NT2/D1 (cell line): ENCODE results near the gene AP5Z1.
A peak's percentile ranks its signal among the peaks of the same experiment; 100 is the strongest.

Source experiments
- DNase-seq: peaks from one replicate; pipeline ENCODE4 v3.0.0-alpha.2; 2011; ENCODE audit warnings: low read depth, low spot score
- H3K27me3 ChIP-seq: 2 replicates; pipeline ENCODE4 v1.6.0; 2011; ENCODE audit warnings: mild to moderate bottlenecking; ENCODE audit not compliant: insufficient read length, insufficient read depth
- H3K36me3 ChIP-seq: 2 replicates; pipeline ENCODE4 v1.6.1; 2011; ENCODE audit warnings: mild to moderate bottlenecking, low read length, mixed read lengths; ENCODE audit not compliant: insufficient read depth, insufficient read length
- H3K4me1 ChIP-seq: 2 replicates; pipeline ENCODE4 v1.5.1; 2011; ENCODE audit not compliant: insufficient read depth, insufficient read length
- H3K4me3 ChIP-seq: 2 replicates; pipeline ENCODE4 v1.5.1; 2011; ENCODE audit warnings: low read depth; ENCODE audit not compliant: insufficient read length
- H3K9ac ChIP-seq: 2 replicates; pipeline ENCODE4 v1.6.0; 2011; ENCODE audit warnings: low read depth; ENCODE audit not compliant: insufficient read length
- H3K9me3 ChIP-seq: 2 replicates; pipeline ENCODE4 v1.5.1; 2011; ENCODE audit warnings: mild to moderate bottlenecking, low read length; ENCODE audit not compliant: insufficient read depth
- SUZ12 ChIP-seq: IDR thresholded peaks from 2 replicates; pipeline ENCODE4 v1.6.1; 2011; ENCODE audit not compliant: insufficient read length, insufficient read depth; ENCODE audit errors: extremely low read depth
- YY1 ChIP-seq: IDR thresholded peaks from 2 replicates; pipeline ENCODE4 v1.6.1; 2011; ENCODE audit not compliant: insufficient read length, insufficient read depth
- ZNF274 ChIP-seq: IDR thresholded peaks from 2 replicates; pipeline ENCODE4 v1.6.1; 2011; ENCODE audit warnings: mild to moderate bottlenecking, low read depth, low read length

AP5Z1 gene

GRCh38 chr7:4775250-4775847 lies at the start of gene AP5Z1:
Gene AP5Z1 (plus strand): TSS chr7:4775623. CDS start chr7:4775716, 93 bp downstream.
- Histone ChIP-seq H3K9me3 (no peaks in the 10 kb centered on the region), H3K27me3 (no peaks in the 10 kb centered on the region), H3K36me3 (peaks cover 36% of the 10 kb centered on the region), H3K4me3 (peak within 1 kb of the TSS; percentile 98), H3K9ac (peak within 1 kb of the TSS; percentile 94), H3K4me1 (peaks cover 7% of the 10 kb centered on the region)
- no peak for TF ChIP-seq SUZ12
- DNase-seq, result peak; percentile 97

GRCh38 chr7:4725850-4726450 lies 49.5 kb upstream of the AP5Z1 start:
- H3K36me3 ChIP-seq, result peaks cover 38% of the 10 kb centered on the region
- TF ChIP-seq YY1 (no peak), ZNF274 (no peak), SUZ12 (no peak)
- H3K9ac ChIP-seq, result peak overlapping the region; percentile 44
- H3K9me3 ChIP-seq, result no peaks in the 10 kb centered on the region
- peaks cover 17% of the 10 kb centered on the region for H3K4me1 ChIP-seq
- peaks cover 35% of the 10 kb centered on the region for H3K27me3 ChIP-seq
- no peak for DNase-seq
- no peak overlapping the region for H3K4me3 ChIP-seq

- H3K4me3 ChIP-seq, result no peak overlapping the region
- no peak for DNase-seq
- peaks cover 33% of the 10 kb centered on the region for H3K27me3 ChIP-seq
- no peaks in the 10 kb centered on the region for H3K9me3 ChIP-seq
- peaks cover 15% of the 10 kb centered on the region for H3K4me1 ChIP-seq
- H3K36me3 ChIP-seq, result peaks cover 38% of the 10 kb centered on the region
- no peak overlapping the region for H3K9ac ChIP-seq
- TF ChIP-seq YY1, result no peak
- no peak for TF ChIP-seq ZNF274
- no peak for TF ChIP-seq SUZ12
Observed at GRCh38 chr7:4726566-4726965, 48.9 kb upstream of the AP5Z1 start.

DNA sequence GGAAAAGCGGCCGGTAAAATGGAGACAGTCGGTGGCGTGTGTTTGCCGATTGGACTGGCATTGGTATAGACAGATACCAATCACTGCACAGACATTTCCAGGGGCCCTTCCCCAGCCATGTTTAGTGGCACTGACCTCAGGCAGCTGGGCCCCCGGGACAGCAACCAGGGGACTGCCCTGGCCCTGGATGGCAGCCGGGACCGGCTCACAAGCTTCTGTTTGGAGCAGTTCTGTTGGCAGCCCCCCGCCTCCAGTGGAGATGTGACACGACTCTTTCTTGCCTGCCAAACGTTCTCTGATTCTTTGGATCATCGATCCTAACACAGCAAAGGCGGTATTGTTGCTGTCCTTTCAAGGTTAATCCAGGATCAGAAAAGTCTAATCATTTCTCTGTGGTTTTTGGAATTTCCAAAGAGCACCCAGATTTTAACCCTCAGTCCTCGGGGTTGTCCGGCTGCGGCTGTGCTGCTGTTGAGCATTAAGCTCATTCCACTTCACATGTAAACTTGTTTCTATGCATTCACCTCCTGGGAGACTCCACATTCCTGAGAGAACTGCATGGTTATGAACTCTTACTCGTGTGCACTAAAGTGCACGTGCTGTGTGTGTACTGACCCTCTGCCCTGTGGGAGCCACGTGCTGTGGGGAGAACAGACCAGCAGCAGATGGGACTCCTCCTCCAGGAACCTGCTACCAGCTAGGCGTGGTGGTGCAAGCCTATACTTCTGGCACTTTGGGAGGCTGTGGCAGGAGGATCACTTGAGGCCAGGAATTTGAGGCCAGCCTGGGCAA lies 47.3 kb upstream of the AP5Z1 start:
- Histone ChIP-seq H3K4me3 (no peak overlapping the region), H3K9ac (no peak overlapping the region), H3K27me3 (peaks cover 23% of the 10 kb centered on the region), H3K9me3 (no peaks in the 10 kb centered on the region), H3K36me3 (peaks cover 28% of the 10 kb centered on the region), H3K4me1 (peaks cover 15% of the 10 kb centered on the region)
- no peak for DNase-seq
- TF ChIP-seq ZNF274 (no peak), YY1 (no peak), SUZ12 (no peak)

DNA sequence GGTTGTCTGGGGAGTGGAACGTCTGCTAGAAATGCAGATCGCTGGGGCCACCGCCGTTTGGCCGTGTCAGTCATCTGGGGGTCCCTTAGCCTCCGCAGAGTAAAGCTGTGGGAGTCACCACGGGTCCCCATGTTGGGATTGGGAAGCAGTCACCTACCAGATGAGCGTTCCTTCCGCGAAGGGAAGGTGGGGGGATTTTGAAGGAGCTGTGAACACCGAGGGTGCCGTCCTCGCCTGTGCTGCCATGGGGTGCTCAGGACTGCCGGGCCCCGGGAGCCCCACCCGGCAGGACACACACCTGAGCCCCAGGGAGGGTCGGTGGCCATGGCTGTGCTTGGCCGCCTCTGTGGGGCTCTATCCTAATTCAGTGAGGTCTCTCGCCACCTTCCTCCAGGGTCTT lies 46.2 kb upstream of the AP5Z1 start:
- H3K9ac ChIP-seq, result no peak overlapping the region
- no peak overlapping the region for H3K4me3 ChIP-seq
- H3K4me1 ChIP-seq, result peaks cover 15% of the 10 kb centered on the region
- TF ChIP-seq ZNF274 (no peak), YY1 (no peak), SUZ12 (no peak)
- no peak for DNase-seq
- peaks cover 18% of the 10 kb centered on the region for H3K27me3 ChIP-seq
- no peaks in the 10 kb centered on the region for H3K9me3 ChIP-seq
- H3K36me3 ChIP-seq, result peaks cover 29% of the 10 kb centered on the region

GRCh38 chr7:4730276-4730675 lies 45.1 kb upstream of the AP5Z1 start:
- H3K36me3 ChIP-seq, result peaks cover 29% of the 10 kb centered on the region
- no peaks in the 10 kb centered on the region for H3K9me3 ChIP-seq
- peaks cover 11% of the 10 kb centered on the region for H3K27me3 ChIP-seq
- DNase-seq, result no peak
- peaks cover 7% of the 10 kb centered on the region for H3K4me1 ChIP-seq
- no peak for TF ChIP-seq ZNF274
- no peak for TF ChIP-seq YY1
- TF ChIP-seq SUZ12, result no peak
- no peak overlapping the region for H3K4me3 ChIP-seq
- no peak overlapping the region for H3K9ac ChIP-seq

GRCh38 chr7:4730971-4731370 lies 44.5 kb upstream of the AP5Z1 start:
- no peak overlapping the region for H3K9ac ChIP-seq
- H3K4me1 ChIP-seq, result peaks cover 3% of the 10 kb centered on the region
- no peaks in the 10 kb centered on the region for H3K9me3 ChIP-seq

More at GRCh38 chr7:4730971-4731370, 44.5 kb upstream of the AP5Z1 start:
- peaks cover 5% of the 10 kb centered on the region for H3K27me3 ChIP-seq
- TF ChIP-seq YY1 (no peak), SUZ12 (no peak), ZNF274 (no peak)
- H3K36me3 ChIP-seq, result peaks cover 32% of the 10 kb centered on the region
- no peak overlapping the region for H3K4me3 ChIP-seq
- no peak for DNase-seq
